Measurements from ENCODE around the gene MIS18A. TPM values are rescaled to one million over a fixed set of nuclear protein-coding genes. Genes with fewer than 3 reads are reported as not detected.

Gene MIS18A
- total and polyA plus RNA-seq, 2 experiments from 2014 or later: 46.1 to 133 TPM

- no peak overlapping the region for H3K4me2 ChIP-seq
- no peaks in the 10 kb centered on the region for H3K9me2 ChIP-seq (ENCODE audit: insufficient read depth)
- H2AFZ ChIP-seq: no peak overlapping the region
- TF ChIP-seq POLR2AphosphoS5 (IDR thresholded peaks at IDR 0.05; ENCODE audit: low read depth) (no peak), EZH2 (IDR thresholded peaks at IDR 0.05; ENCODE audit: low read depth, unreplicated experiment) (no peak), EZH2phosphoT487 (IDR thresholded peaks at IDR 0.05; ENCODE audit: unreplicated experiment) (no peak), ETS1 (IDR thresholded peaks at IDR 0.05) (no peak), ZNF462 (CRISPR knock-in tag; IDR thresholded peaks at IDR 0.05) (no peak), CREB1 (CRISPR knock-in tag; IDR thresholded peaks at IDR 0.05; ENCODE audit: low read depth) (no peak), REST (IDR thresholded peaks at IDR 0.05; ENCODE audit: unreplicated experiment) (no peak), NANOG (IDR thresholded peaks at IDR 0.05; ENCODE audit: borderline replicate concordance) (no peak), ZNF331 (CRISPR knock-in tag; IDR thresholded peaks at IDR 0.05; ENCODE audit: low read depth) (no peak), STAT1 (IDR thresholded peaks at IDR 0.05; ENCODE audit: unreplicated experiment) (no peak), CTCF (conservative IDR thresholded peaks at IDR 0.05; ENCODE audit: low read depth in 2 of 2) (no peak), JUNB (IDR thresholded peaks at IDR 0.05; ENCODE audit: unreplicated experiment) (no peak), ZNF114 (CRISPR knock-in tag; IDR thresholded peaks at IDR 0.05) (no peak)
- DNase-seq (ENCODE audit: low spot score) (no peak), ATAC-seq (no peak)
- H3K4me1 ChIP-seq (ENCODE audit: insufficient read depth): no peaks in the 10 kb centered on the region
- peaks cover 4% of the 10 kb centered on the region; the same call in 1 of the 3 replicates for H3K4me1 Mint-ChIP-seq
- no peak overlapping the region for H3K4me3 Mint-ChIP-seq
- H3K79me2 ChIP-seq (replicated peaks; ENCODE audit: insufficient read depth): no peaks in the 10 kb centered on the region; the same call in 1 of the 2 replicates
- no peaks in the 10 kb centered on the region for H3K27me3 ChIP-seq (ENCODE audit: insufficient read depth)
- no peaks in the 10 kb centered on the region for H3F3A ChIP-seq (replicated peaks; ENCODE audit: low read depth)
- peaks cover 5% of the 10 kb centered on the region for H3K27me3 Mint-ChIP-seq (ENCODE audit: insufficient read depth, low read depth, poor library complexity)
- H4K20me1 ChIP-seq (replicated peaks; ENCODE audit: insufficient read depth): peaks cover 3% of the 10 kb centered on the region
- no peaks in the 10 kb centered on the region for H3K9me3 Mint-ChIP-seq
- no peak overlapping the region for H3K4me3 ChIP-seq
- H3K36me3 ChIP-seq (ENCODE audit: insufficient read depth): peaks cover 23% of the 10 kb centered on the region
- H3K27ac ChIP-seq (ENCODE audit: low read depth): no peak overlapping the region
- H3K27ac Mint-ChIP-seq: no peak overlapping the region
- H3K36me3 Mint-ChIP-seq (ENCODE audit: low read depth): peaks cover 46% of the 10 kb centered on the region
Observed at GRCh38 chr21:32312976-32313375, 34.1 kb upstream of the MIS18A start.
